HG03354 (cell line): ENCODE measurements around the gene TSC1.
"Not testable (repeated sequence)": the region's sequence is repeated elsewhere in the genome, so short reads cannot be mapped to it uniquely, and the experiment has no call there.

Experiments used
- ATAC-seq: cut with Tn5 transposase; IDR thresholded peaks from one replicate; pipeline ENCODE4 v1.9.1; 2021; ENCODE audit warnings: mild to moderate bottlenecking; ENCODE audit not compliant: unreplicated experiment, poor library complexity, severe bottlenecking

The TSC1 gene

DNA sequence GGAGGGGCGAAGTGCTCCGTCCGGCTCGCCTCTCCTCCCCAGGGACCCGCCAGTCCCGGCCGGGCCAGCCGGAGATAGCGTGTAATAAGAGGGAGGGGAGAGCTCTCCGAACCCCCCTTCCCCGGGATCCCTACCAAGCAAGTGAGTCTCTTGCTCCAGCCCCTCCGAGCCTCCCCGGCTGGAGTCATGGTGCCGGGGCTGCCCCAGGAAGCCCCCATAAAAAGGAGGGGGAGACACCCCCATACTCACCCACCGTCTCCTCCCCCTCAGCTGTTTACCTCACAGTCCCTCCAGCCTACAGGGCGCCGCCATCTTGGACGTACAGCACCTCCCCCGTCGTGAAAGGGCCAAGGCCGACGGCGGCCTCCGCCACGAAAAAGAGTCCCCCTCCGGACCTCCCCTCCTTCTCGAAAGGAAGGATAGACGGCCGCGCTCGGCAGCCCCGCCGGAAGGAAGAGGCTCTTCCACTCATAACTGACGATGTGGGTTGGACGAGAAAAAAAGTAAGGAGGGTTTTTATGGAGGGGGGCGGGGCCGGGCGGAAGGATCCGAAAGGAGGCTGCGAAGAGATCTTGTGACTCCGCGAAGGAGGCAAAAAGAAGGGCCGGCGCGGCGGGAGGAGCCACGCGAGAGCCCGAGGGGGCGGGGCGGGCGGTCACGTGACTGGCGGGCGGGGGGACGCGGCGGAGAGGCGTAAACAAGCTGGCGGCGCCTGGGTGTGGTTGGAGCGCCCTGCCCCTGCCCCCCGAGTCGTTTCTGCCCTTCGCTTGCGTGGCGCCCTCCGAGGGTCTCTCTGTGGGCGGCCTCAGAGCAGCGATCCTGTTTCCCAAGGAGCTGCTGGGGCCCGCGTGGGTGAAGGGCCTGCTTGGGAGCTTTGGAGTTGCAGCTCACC is at the start of gene TSC1:
TSC1 (minus strand) TSS at position 323 of the 892 bp plus-strand sequence. CDS start 15,744 bp downstream, outside the sequence.
- peak; percentile 67 for ATAC-seq

- no peak for ATAC-seq
Observed at GRCh38 chr9:132993511-132993939, 49.1 kb upstream of the TSC1 start.

DNA sequence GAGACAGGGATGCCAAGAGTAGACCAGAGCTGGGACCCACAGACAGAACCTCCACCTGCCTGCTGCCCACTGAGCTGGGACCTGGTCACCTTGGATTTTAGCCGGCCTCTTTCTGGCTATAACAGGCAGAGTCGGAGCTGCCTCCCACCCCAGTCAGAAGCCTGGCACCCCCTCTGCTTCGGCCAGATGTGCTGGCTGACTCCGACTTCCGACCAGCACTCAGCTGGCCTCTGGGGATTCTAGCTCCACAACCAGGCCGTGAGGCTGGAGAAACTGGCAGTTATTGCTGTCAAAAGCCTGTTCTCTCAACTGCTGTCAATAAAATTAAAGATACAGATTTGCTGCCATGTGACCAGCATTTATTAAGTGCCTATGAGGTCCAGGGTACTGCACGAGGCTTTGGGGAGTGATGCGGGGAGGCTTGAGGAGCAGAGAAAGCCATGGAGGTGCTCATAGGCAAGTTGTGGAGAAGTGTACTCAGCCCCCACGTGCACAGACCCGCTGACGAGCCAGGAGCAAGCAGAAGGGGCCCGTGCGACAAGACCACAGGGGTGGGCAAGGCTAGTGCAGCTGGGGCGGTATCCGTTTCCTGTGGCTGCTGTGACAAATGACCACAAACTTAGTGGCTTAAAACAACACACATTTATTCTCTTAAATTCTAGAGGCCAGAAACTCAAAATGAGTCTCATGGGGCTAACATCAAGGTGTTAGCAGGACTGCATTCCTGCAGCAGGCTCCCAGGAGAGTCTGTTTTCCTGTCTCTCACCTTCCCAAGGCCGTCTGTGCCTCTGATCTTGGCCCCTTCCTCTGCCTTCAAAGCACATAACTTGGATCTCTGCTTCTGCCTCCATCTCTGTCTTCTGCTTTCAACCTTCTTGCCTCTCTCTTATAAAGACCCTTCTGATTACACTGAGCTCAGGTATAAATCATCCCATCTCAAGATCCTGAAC is 47.2 kb upstream of the TSC1 start:
- no peak for ATAC-seq

DNA sequence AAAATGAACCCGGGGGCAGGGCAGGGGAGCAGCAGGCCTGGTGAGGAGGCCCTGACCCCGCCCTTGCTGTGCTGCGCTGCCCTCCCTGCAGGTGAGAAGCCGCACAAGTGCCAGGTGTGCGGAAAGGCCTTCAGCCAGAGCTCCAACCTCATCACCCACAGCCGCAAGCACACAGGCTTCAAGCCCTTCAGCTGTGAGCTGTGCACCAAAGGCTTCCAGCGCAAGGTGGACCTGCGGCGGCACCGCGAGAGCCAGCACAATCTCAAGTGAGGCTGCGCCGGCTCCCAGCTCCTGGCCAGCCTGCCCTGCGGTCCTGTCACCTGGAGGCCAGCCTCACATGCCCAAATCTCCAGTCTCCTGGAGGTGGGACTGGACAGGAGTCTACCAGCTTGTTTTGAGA is 46.4 kb upstream of the TSC1 start:
- no peak for ATAC-seq

- not testable (repeated sequence) for ATAC-seq
Observed at GRCh38 chr9:132989998-132990557, 45.7 kb upstream of the TSC1 start.

DNA sequence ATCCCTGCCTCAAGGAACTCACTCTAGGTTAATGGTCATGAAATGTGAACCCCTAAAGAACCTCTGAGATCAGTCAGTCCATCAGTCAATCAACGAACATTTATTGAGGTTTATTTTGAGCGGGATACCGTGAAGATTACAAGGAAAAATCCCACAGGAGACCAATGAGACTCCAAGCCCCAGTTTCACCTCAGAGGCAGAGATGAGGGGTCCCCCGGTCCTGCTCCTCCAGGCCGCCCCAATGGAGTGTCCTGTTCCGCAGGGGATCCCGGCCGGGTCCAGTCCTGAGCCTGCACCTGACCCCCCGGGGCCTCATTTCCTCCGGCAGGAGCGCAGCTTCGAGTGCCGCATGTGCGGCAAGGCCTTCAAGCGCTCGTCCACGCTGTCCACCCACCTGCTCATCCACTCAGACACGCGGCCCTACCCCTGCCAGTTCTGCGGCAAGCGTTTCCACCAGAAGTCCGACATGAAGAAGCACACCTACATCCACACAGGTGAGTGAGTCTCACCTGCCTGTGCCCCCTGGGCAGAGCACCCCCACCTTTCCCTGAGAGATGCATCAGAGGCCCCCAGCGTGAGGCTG is 45.1 kb upstream of the TSC1 start:
- ATAC-seq, result no peak

DNA sequence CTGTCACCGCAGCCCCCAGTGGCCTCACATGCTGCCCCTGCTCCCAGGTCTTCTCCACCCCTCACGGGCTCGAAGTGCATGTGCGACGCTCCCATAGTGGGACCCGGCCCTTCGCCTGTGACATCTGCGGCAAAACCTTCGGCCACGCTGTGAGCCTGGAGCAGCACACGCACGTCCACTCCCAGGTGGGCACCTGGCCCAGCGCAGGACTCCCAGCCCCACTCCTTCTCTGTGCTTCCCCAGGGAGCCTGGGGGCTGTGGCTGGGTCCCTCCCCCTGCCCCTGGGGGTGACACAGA is 44.5 kb upstream of the TSC1 start:
- no peak for ATAC-seq

DNA sequence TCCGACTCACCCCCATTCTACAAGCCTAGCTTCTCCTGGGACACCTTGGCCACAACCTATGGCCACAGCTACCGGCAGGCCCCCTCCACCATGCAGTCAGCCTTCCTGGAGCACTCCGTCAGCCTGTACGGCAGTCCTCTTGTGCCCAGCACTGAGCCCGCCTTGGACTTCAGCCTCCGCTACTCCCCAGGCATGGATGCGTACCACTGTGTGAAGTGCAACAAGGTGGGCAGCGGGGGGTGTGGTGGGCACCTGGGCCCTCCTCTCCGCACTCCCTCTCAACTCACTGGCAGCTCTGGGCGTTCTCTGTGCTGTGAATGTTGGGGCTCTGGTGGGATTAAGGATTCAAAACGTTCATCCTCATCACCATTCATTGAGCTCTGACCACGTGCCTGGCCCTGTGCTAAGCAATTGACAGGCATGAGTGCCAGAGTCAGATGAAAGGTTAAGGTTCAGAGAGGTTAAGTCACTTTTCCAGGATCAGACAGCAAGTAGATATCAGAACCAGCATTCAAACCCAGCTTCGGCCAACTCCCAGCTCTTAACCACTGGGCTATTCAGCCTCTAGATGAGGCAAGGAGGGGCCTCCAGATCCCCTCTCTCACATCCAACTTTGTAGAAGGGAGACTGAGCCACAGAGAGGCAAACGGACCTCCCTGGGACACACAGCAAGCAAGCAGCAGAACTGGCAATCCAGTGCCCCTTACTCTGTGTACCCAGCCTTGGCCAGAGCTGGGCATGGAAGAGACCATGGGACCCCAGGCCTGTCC is 44.0 kb upstream of the TSC1 start:
- no peak for ATAC-seq

- no peak for ATAC-seq
Observed at GRCh38 chr9:132986640-132987620, 42.5 kb upstream of the TSC1 start.

GRCh38 chr9:132986114-132986513 is 41.7 kb upstream of the TSC1 start:
- ATAC-seq, result no peak

- no peak for ATAC-seq
Observed at GRCh38 chr9:132985489-132985888, 41.1 kb upstream of the TSC1 start.

GRCh38 chr9:132985071-132985350 is 40.6 kb upstream of the TSC1 start:
- ATAC-seq, result no peak

GRCh38 chr9:132984202-132985070 is 40.0 kb upstream of the TSC1 start:
- ATAC-seq, result no peak

- no peak for ATAC-seq
Observed at GRCh38 chr9:132983491-132984201, 39.2 kb upstream of the TSC1 start.

DNA sequence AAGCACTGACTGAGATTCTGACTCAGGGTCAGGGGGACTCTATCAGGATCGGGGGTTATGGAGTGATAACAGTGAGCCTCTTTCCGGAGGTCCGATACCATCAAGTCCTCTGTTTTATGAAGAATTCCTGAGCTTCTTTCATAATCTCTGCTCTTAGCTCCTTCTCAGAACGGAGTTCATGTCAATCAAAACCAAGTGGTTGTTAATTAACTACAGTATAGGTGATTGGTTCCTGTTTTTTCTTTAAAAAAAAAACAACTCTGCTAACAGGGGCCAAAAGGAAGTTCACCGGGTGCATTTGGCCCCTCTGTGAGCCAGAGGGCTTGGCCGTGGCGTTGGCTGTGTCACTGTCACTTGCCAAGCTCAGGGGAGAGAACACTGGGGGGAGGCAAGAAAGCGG is 38.0 kb upstream of the TSC1 start:
- ATAC-seq, result peak; percentile 67

DNA sequence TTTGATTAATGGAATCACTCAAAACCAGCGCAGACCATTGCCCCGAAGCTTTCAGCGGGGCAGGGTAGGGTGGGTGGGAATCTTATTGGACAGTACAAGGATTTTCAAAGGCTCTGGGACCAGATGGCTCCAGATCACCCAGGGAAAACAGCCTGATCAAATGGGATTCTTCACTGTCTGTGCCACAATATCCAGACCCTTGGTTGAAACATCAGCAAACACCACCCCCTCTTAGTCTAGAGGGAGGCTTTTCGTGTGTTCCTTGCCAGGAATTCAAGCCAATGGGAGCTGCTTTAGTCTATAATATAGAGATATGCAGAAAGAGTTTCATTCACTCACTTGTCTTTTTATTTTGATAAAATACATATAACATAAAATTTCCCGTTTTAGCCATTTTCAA is 35.7 kb upstream of the TSC1 start:
- no peak for ATAC-seq
